OCI-LY7 (cell line): ENCODE data around the gene CHD8. TPM values are rescaled to one million over a fixed set of nuclear protein-coding genes. Genes with fewer than 3 reads are reported as not detected.

Experiments used
- BruUV-seq: library from RNA; stranded (reverse); fragments of 400-500 nt; replicated peaks from 2 replicates; lab custom pipeline; 2021; lab: Mats Ljungman, UMichigan
- CTCF ChIA-PET: fragments of 300-600 bp; sonication (Branson Sonifier 250); formaldehyde crosslinking; loops from one replicate; lab custom pipeline; 2022; ENCODE audit warnings: antibody characterized with exemption; ENCODE audit not compliant: unreplicated experiment; lab: Charles Lee
- POLR2A ChIA-PET: fragments of 300-600 bp; sonication (Branson Sonifier 250); formaldehyde crosslinking; loops from one replicate; lab custom pipeline; 2022; ENCODE audit warnings: antibody characterized with exemption; lab: Charles Lee
- DNase-seq: peaks from one replicate; pipeline ENCODE4 v3.0.0-alpha.2; 2015; ENCODE audit warnings: low spot score
- H2AFZ ChIP-seq: fragments of 200-600 bp; sonication (generic), shearing (Covaris generic); 2 replicates; pipeline ENCODE4 v1.6.1; 2014; ENCODE audit warnings: mild to moderate bottlenecking, antibody characterized with exemption, low read length, moderate library complexity
- H3K27ac ChIP-seq: fragments of 200-600 bp; sonication (generic); 2 replicates; pipeline ENCODE4 v1.5.1; 2014; ENCODE audit warnings: mixed run types, low read depth, mild to moderate bottlenecking, moderate library complexity, low read length, inconsistent platforms; ENCODE audit not compliant: poor library complexity, severe bottlenecking
- H3K36me3 ChIP-seq: fragments of 200-600 bp; sonication (generic); 2 replicates; pipeline ENCODE4 v1.6.1; 2014; ENCODE audit warnings: mild to moderate bottlenecking, antibody characterized with exemption, low read length, moderate library complexity, mixed read lengths; ENCODE audit not compliant: insufficient read depth
- H3K4me1 ChIP-seq: fragments of 200-600 bp; sonication (generic); 2 replicates; pipeline ENCODE4 v1.5.1; 2014; ENCODE audit warnings: mild to moderate bottlenecking, low read length; ENCODE audit not compliant: insufficient read depth, poor library complexity, severe bottlenecking
- H3K4me2 ChIP-seq: fragments of 200-600 bp; sonication (generic); 2 replicates; pipeline ENCODE4 v1.6.1; 2014; ENCODE audit warnings: mild to moderate bottlenecking, low read length
- H3K4me3 ChIP-seq: fragments of 200-600 bp; sonication (generic); 2 replicates; pipeline ENCODE4 v1.5.1; 2014; ENCODE audit warnings: mild to moderate bottlenecking, low read depth, low read length; ENCODE audit not compliant: poor library complexity, severe bottlenecking
- H3K79me2 ChIP-seq: fragments of 200-600 bp; sonication (generic); 2 replicates; pipeline ENCODE4 v1.6.1; 2016; ENCODE audit warnings: low read depth, mild to moderate bottlenecking, low read length, moderate library complexity, mixed read lengths; ENCODE audit not compliant: insufficient read depth
- H3K9me2 ChIP-seq: fragments of 200-600 bp; sonication (generic); 2 replicates; pipeline ENCODE4 v1.6.1; 2016; ENCODE audit warnings: mild to moderate bottlenecking, low read length, mixed read lengths; ENCODE audit not compliant: insufficient read depth
- H3K9me3 ChIP-seq: fragments of 200-600 bp; sonication (generic); 2 replicates; pipeline ENCODE4 v1.6.1; 2014; ENCODE audit warnings: mild to moderate bottlenecking, mixed run types, low read length, mixed read lengths
- H4K20me1 ChIP-seq: fragments of 200-600 bp; sonication (generic); 2 replicates; pipeline ENCODE4 v1.6.1; 2014; ENCODE audit warnings: mild to moderate bottlenecking, antibody characterized with exemption, low read length, moderate library complexity, mixed read lengths; ENCODE audit not compliant: insufficient read depth
- CTCF ChIP-seq: fragments of 200-600 bp; sonication (generic); conservative IDR thresholded peaks from 2 replicates; pipeline ENCODE4 v1.5.1; 2014; ENCODE audit warnings: mild to moderate bottlenecking, antibody characterized with exemption, low read length, moderate library complexity, mixed read lengths
- EZH2phosphoT487 ChIP-seq: fragments of 200-600 bp; sonication (generic); IDR thresholded peaks from 2 replicates; pipeline ENCODE4 v1.6.1; 2018; ENCODE audit warnings: low read depth, borderline replicate concordance, mild to moderate bottlenecking, mixed run types, antibody characterized with exemption, low read length, moderate library complexity, mixed read lengths
- intact Hi-C: fragments of 100-400 bp; cut with micrococcal nuclease; formaldehyde crosslinking; loops from one replicate; pipeline ENCODE4 v1.10.0; 2022; ENCODE audit not compliant: unreplicated experiment
- total RNA-seq, 2 experiments: library from RNA; depleted of rRNA in 1 of 2; stranded (reverse); fragments of >200 nt in 1 of 2; shearing (Covaris generic) in 1 of 2; gene quantifications; 2 replicates each; pipeline ENCODE4 v1.2.3, GENCODE V29; 2014 to 2022

CHD8 gene
- total RNA-seq, 2 experiments from 2014 or later: 64.1 to 115 TPM

- H2AFZ ChIP-seq: peak overlapping the region; percentile 84; the same call in 1 of the 2 replicates
- intact Hi-C loops: no loop called here
These were observed 72.8 kb downstream of the CHD8 start for GRCh38 chr14:21382886-21383847.

GRCh38 chr14:21382095-21382494, 73.8 kb downstream of the CHD8 start:
- Histone ChIP-seq H4K20me1 (peaks cover 29% of the 10 kb centered on the region), H3K9me2 (no peaks in the 10 kb centered on the region), H3K79me2 (peaks cover 74% of the 10 kb centered on the region), H3K9me3 (no peaks in the 10 kb centered on the region), H3K4me3 (peak overlapping the region; percentile 87), H3K4me1 (peaks cover 53% of the 10 kb centered on the region), H3K36me3 (peaks cover 81% of the 10 kb centered on the region), H2AFZ (no peak overlapping the region), H3K4me2 (peak overlapping the region; percentile 93), H3K27ac (no peak overlapping the region)
- intact Hi-C loops: no loop called here
- BruUV-seq: no TSS peak
- DNase-seq: no peak
- ChIA-PET POLR2A (interaction anchor here (0.6 to 1.7 kb wide), 6 partner anchors 12 to 310 kb away, joined by 3 to 6 read pairs (median 4); no protein-coding TSS in a partner anchor), CTCF (no interaction called here)
- TF ChIP-seq EZH2phosphoT487: no peak
- no peak for TF ChIP-seq CTCF

More at GRCh38 chr14:21382886-21383847, 72.8 kb downstream of the CHD8 start:
- Histone ChIP-seq H3K9me3 (no peaks in the 10 kb centered on the region), H4K20me1 (peaks cover 21% of the 10 kb centered on the region), H3K27ac (peak overlapping the region; percentile 78), H3K36me3 (peaks cover 81% of the 10 kb centered on the region), H3K9me2 (no peaks in the 10 kb centered on the region), H3K4me2 (peak overlapping the region; percentile 93), H3K4me3 (peak overlapping the region; percentile 87), H3K4me1 (peaks cover 46% of the 10 kb centered on the region), H3K79me2 (peaks cover 63% of the 10 kb centered on the region)
- CTCF ChIA-PET: no interaction called here
- BruUV-seq: TSS peak; percentile 67
- no peak for TF ChIP-seq CTCF
- TF ChIP-seq EZH2phosphoT487: no peak
- POLR2A ChIA-PET: interaction anchor here (0.8 to 1.7 kb wide), 9 partner anchors 13 to 122 kb away, joined by 3 to 6 read pairs (median 4); partner anchors contain the start of genes RAB2B and TOX4
- DNase-seq: peak; percentile 71
